SK-N-SH treated with all-trans-retinoic acid at 6 μM for 48 hours (cell line): ENCODE measurements around the gene FGB.

Experiments
- ARNTL ChIP-seq: fragments of 450-650 bp; formaldehyde crosslinking; IDR thresholded peaks from 2 replicates; pipeline ENCODE4 v1.5.0; 2020; ENCODE audit warnings: low read depth, mild to moderate bottlenecking, moderate library complexity, borderline replicate concordance
- CREB5 ChIP-seq: fragments of 250-450 bp; sonication (Bioruptor Pico); IDR thresholded peaks from 2 replicates; pipeline ENCODE4 v1.5.1; 2020; ENCODE audit warnings: low read depth, mild to moderate bottlenecking, moderate library complexity
- ESRRG ChIP-seq: fragments of 250-450 bp; sonication (Bioruptor Pico); IDR thresholded peaks from 2 replicates; pipeline ENCODE4 v1.6.1; 2021; ENCODE audit warnings: mild to moderate bottlenecking
- ISL1 ChIP-seq: fragments of 250-450 bp; sonication (Bioruptor Pico); IDR thresholded peaks from 2 replicates; pipeline ENCODE4 v2.1.2; 2022; ENCODE audit warnings: mild to moderate bottlenecking, moderate library complexity
- RARB ChIP-seq: fragments of 250-450 bp; sonication (Bioruptor Pico); IDR thresholded peaks from 2 replicates; pipeline ENCODE4 v1.8.0; 2021; ENCODE audit warnings: mild to moderate bottlenecking, moderate library complexity
- SNAI2 ChIP-seq: fragments of 250-450 bp; sonication (Bioruptor Pico); IDR thresholded peaks from 2 replicates; pipeline ENCODE4 v1.5.0; 2020; ENCODE audit warnings: mild to moderate bottlenecking, moderate library complexity
- TSHZ2 ChIP-seq: fragments of 250-450 bp; sonication (Bioruptor Pico); IDR thresholded peaks from 2 replicates; pipeline ENCODE4 v1.5.0; 2020; ENCODE audit warnings: mild to moderate bottlenecking, moderate library complexity
- ZC3H10 ChIP-seq: fragments of 250-450 bp; sonication (Bioruptor Pico); IDR thresholded peaks from 2 replicates; pipeline ENCODE4 v1.5.1; 2021; ENCODE audit warnings: mild to moderate bottlenecking, moderate library complexity
- ZFP30 ChIP-seq: fragments of 450-650 bp; formaldehyde crosslinking; IDR thresholded peaks from 2 replicates; pipeline ENCODE4 v1.5.0; 2022; ENCODE audit warnings: mild to moderate bottlenecking, moderate library complexity
- ZNF565 ChIP-seq: fragments of 450-650 bp; formaldehyde crosslinking; conservative IDR thresholded peaks from 2 replicates; pipeline ENCODE4 v1.5.0; 2020; ENCODE audit warnings: low read depth, mild to moderate bottlenecking, moderate library complexity
- ZNF8 ChIP-seq: fragments of 450-650 bp; formaldehyde crosslinking; IDR thresholded peaks from 2 replicates; pipeline ENCODE4 v1.5.0; 2020; ENCODE audit warnings: mild to moderate bottlenecking, moderate library complexity
- TF ChIP-seq, protein P1 (sequence below): fragments of 250-450 bp; sonication (Bioruptor Pico); IDR thresholded peaks from 2 replicates; pipeline ENCODE4 v1.8.0; 2020; ENCODE audit warnings: mild to moderate bottlenecking, moderate library complexity, borderline replicate concordance
- TF ChIP-seq, protein P2 (sequence below): fragments of 250-450 bp; sonication (Bioruptor Pico); IDR thresholded peaks from 2 replicates; pipeline ENCODE4 v1.8.0; 2021; ENCODE audit warnings: low read depth, mild to moderate bottlenecking, moderate library complexity, borderline replicate concordance

GRCh38 chr4:154549894-154550790 is 12.7 kb upstream of the FGB start, which contains the start of gene PLRG1:
- TF ChIP-seq SNAI2 (CRISPR knock-in tag) (no peak), RARB (CRISPR knock-in tag) (no peak), ARNTL (CRISPR knock-in tag) (no peak), ZFP30 (CRISPR knock-in tag) (no peak), ISL1 (no peak), ZNF8 (CRISPR knock-in tag) (no peak), CREB5 (CRISPR knock-in tag) (no peak), ZNF565 (CRISPR knock-in tag) (no peak), ESRRG (CRISPR knock-in tag) (no peak), ZC3H10 (CRISPR knock-in tag) (no peak), TSHZ2 (CRISPR knock-in tag) (no peak)
- TF ChIP-seq, protein P1, sequence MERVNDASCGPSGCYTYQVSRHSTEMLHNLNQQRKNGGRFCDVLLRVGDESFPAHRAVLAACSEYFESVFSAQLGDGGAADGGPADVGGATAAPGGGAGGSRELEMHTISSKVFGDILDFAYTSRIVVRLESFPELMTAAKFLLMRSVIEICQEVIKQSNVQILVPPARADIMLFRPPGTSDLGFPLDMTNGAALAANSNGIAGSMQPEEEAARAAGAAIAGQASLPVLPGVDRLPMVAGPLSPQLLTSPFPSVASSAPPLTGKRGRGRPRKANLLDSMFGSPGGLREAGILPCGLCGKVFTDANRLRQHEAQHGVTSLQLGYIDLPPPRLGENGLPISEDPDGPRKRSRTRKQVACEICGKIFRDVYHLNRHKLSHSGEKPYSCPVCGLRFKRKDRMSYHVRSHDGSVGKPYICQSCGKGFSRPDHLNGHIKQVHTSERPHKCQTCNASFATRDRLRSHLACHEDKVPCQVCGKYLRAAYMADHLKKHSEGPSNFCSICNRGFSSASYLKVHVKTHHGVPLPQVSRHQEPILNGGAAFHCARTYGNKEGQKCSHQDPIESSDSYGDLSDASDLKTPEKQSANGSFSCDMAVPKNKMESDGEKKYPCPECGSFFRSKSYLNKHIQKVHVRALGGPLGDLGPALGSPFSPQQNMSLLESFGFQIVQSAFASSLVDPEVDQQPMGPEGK (CRISPR knock-in tag): no peak
- TF ChIP-seq, protein P2, sequence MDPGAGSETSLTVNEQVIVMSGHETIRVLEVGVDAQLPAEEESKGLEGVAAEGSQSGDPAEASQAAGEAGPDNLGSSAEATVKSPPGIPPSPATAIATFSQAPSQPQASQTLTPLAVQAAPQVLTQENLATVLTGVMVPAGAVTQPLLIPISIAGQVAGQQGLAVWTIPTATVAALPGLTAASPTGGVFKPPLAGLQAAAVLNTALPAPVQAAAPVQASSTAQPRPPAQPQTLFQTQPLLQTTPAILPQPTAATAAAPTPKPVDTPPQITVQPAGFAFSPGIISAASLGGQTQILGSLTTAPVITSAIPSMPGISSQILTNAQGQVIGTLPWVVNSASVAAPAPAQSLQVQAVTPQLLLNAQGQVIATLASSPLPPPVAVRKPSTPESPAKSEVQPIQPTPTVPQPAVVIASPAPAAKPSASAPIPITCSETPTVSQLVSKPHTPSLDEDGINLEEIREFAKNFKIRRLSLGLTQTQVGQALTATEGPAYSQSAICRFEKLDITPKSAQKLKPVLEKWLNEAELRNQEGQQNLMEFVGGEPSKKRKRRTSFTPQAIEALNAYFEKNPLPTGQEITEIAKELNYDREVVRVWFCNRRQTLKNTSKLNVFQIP: no peak
